Smooth muscle cell of the coronary artery (primary cell): ENCODE data around the gene ACSL6. TPM values are rescaled to one million over a fixed set of nuclear protein-coding genes. Genes with fewer than 3 reads are reported as not detected.

ENCODE experiments used
- total RNA-seq: library from RNA; depleted of rRNA; stranded (reverse); fragments of >200 nt; gene quantifications from 2 replicates; pipeline ENCODE4 v1.2.3, GENCODE V29; 2014; ENCODE audit warnings: low replicate concordance

ACSL6 gene
- 0.12 TPM in 1 of 2 replicates, not detected in the other for total RNA-seq

GRCh38 chr5:132011622-132012343, at the start of gene ACSL6:
TSS of gene ACSL6 (minus strand) at chr5:132011658. CDS start at chr5:132011553, 105 bp downstream.

GRCh38 chr5:132060501-132061161, 49.2 kb upstream of the ACSL6 start, which contains the start of gene IL3:
TSS of gene IL3 (plus strand) at chr5:132060655. CDS start at chr5:132060707, 52 bp downstream.

GRCh38 chr5:131945551-131946168, 65.8 kb downstream of the ACSL6 start, which contains the start of gene MEIKIN:
TSS of gene MEIKIN (minus strand) at chr5:131945663. CDS start at chr5:131945505, 158 bp downstream.

Other genes starting within 250 kb of the ACSL6 start
- gene FNIP1, start 214.6 kb downstream of the ACSL6 start, total RNA-seq = 32.5 and 36.5 TPM in 2 replicates
- gene MEIKIN, start 66.0 kb downstream of the ACSL6 start, total RNA-seq = not detected in 2 replicates
- gene IL3, start 49.0 kb upstream of the ACSL6 start, total RNA-seq = not detected in 2 replicates
- gene CSF2, start 62.1 kb upstream of the ACSL6 start, total RNA-seq = not detected in 2 replicates
- gene P4HA2, start 216.2 kb upstream of the ACSL6 start, total RNA-seq = 256 and 317 TPM in 2 replicates
- gene PDLIM4, start 246.0 kb upstream of the ACSL6 start, total RNA-seq = 17.3 and 34.6 TPM in 2 replicates